ENCODE measurements around the gene COCH.
"Not testable (repeated sequence)": the region's sequence is repeated elsewhere in the genome, so short reads cannot be mapped to it uniquely, and the experiment has no call there.

Gene COCH

GRCh38 chr14:30933937-30934336 is 59.6 kb downstream of the COCH start:
- DNase-seq, result not testable (repeated sequence)

GRCh38 chr14:30935445-30935844 is 61.1 kb downstream of the COCH start:
- DNase-seq, result no peak

GRCh38 chr14:30938617-30939016 is 64.3 kb downstream of the COCH start:
- no peak for DNase-seq

All from NCI-H1092 (cell line).